SK-N-SH (cell line): Measurements from ENCODE around the gene FAM118A. TPM values are rescaled to one million over a fixed set of nuclear protein-coding genes. Genes with fewer than 3 reads are reported as not detected.
"Not testable (repeated sequence)": the region's sequence is repeated elsewhere in the genome, so short reads cannot be mapped to it uniquely, and the experiment has no call there.

Experiments
- CTCF ChIA-PET: fragments of 300-600, 350-600 bp; formaldehyde crosslinking; extraction: SDS; loops from one replicate; lab custom pipeline; 2021; lab: Yijun Ruan, JAX
- POLR2A ChIA-PET: fragments of 350-600 bp; sonication (Branson Sonifier 250); formaldehyde crosslinking; extraction: SDS; loops from one replicate; lab custom pipeline; 2020; ENCODE audit warnings: antibody characterized with exemption, inconsistent platforms; lab: Yijun Ruan, JAX
- DNase-seq: peaks from one replicate; pipeline ENCODE4 v3.0.0; 2012
- H2AFZ ChIP-seq: fragments of 200-600 bp; sonication (generic); 2 replicates; pipeline ENCODE4 v1.8.1; 2016; ENCODE audit warnings: antibody characterized with exemption, mild to moderate bottlenecking, low read depth
- H3F3A ChIP-seq: fragments of 200-600 bp; sonication (generic); replicated peaks from 2 replicates; pipeline ENCODE3; 2016; ENCODE audit warnings: antibody characterized with exemption, mild to moderate bottlenecking; ENCODE audit not compliant: insufficient read depth
- H3K27ac ChIP-seq, 2 experiments: fragments of 200-500 bp in 1 of 2; fragments of 200-600 bp in 1 of 2; sonication (Bioruptor generic) in 1 of 2; sonication (generic), shearing (Covaris generic) in 1 of 2; 2 replicates each; pipeline versions ENCODE4 v1.5.1 to v1.6.1; 2014 to 2016; ENCODE audit warnings: low read depth in 2 of 2, inconsistent platforms in 1 of 2, low read length in 1 of 2, mild to moderate bottlenecking in 1 of 2, mixed read lengths in 1 of 2
- H3K27me3 ChIP-seq: fragments of 200-600 bp; sonication (generic), shearing (Covaris generic); 2 replicates; pipeline ENCODE4 v1.6.1; 2016; ENCODE audit warnings: mixed run types; ENCODE audit not compliant: insufficient read depth
- H3K36me3 ChIP-seq, 2 experiments: fragments of 200-500 bp in 1 of 2; fragments of 200-600 bp in 1 of 2; sonication (Bioruptor generic) in 1 of 2; sonication (generic) in 1 of 2; replicated peaks in 1 of 2; 2 replicates each; pipeline versions ENCODE3 to v1.5.1; 2014 to 2016; ENCODE audit warnings: low read length in 1 of 2, mild to moderate bottlenecking in 1 of 2; ENCODE audit not compliant: insufficient read depth in 2 of 2, control insufficient read depth in 1 of 2
- H3K4me1 ChIP-seq, 2 experiments: fragments of 200-500 bp in 1 of 2; fragments of 200-600 bp in 1 of 2; sonication (Bioruptor generic) in 1 of 2; sonication (generic), shearing (Covaris generic) in 1 of 2; 2 replicates each; pipeline versions ENCODE4 v1.5.1 to v1.6.1; 2014 to 2016; ENCODE audit warnings: low read depth in 1 of 2, low read length in 1 of 2, mixed run types in 1 of 2; ENCODE audit not compliant: insufficient read depth in 2 of 2, control insufficient read depth in 1 of 2
- H3K4me2 ChIP-seq: fragments of 200-600 bp; sonication (generic), shearing (Covaris generic); 2 replicates; pipeline ENCODE4 v1.6.1; 2017; ENCODE audit warnings: mixed run types
- H3K4me3 ChIP-seq, 2 experiments: fragments of 200-500 bp in 1 of 2; fragments of 200-600 bp in 1 of 2; sonication (Bioruptor generic) in 1 of 2; sonication (generic), shearing (Covaris generic) in 1 of 2; 2 replicates each; pipeline versions ENCODE4 v1.5.1 to v1.8.1; 2014 to 2016; ENCODE audit warnings: low read depth in 2 of 2, inconsistent platforms in 1 of 2, low read length in 1 of 2, mild to moderate bottlenecking in 1 of 2, mixed read lengths in 1 of 2, moderate library complexity in 1 of 2
- H3K79me2 ChIP-seq: fragments of 200-600 bp; sonication (generic); 2 replicates; pipeline ENCODE4 v1.8.1; 2017; ENCODE audit warnings: mild to moderate bottlenecking; ENCODE audit not compliant: insufficient read depth
- H3K9ac ChIP-seq: fragments of 200-600 bp; sonication (generic); 2 replicates; pipeline ENCODE4 v1.6.1; 2017; ENCODE audit warnings: mixed run types
- H3K9me2 ChIP-seq: fragments of 200-600 bp; sonication (generic); 2 replicates; pipeline ENCODE4 v1.6.1; 2017; ENCODE audit warnings: mixed run types
- H3K9me3 ChIP-seq: fragments of 200-600 bp; sonication (generic); 2 replicates; pipeline ENCODE4 v1.6.1; 2017; ENCODE audit warnings: mixed run types, mild to moderate bottlenecking, moderate library complexity
- H4K20me1 ChIP-seq: fragments of 200-600 bp; sonication (generic); 2 replicates; pipeline ENCODE4 v1.6.1; 2017; ENCODE audit warnings: mild to moderate bottlenecking, mixed run types; ENCODE audit not compliant: insufficient read depth
- CTCF ChIP-seq: fragments of 200-600 bp; sonication (generic); IDR thresholded peaks from 2 replicates; pipeline ENCODE4 v1.6.1; 2017; ENCODE audit warnings: antibody characterized with exemption, mild to moderate bottlenecking, moderate library complexity
- FOSL2 ChIP-seq: IDR thresholded peaks from 2 replicates; pipeline ENCODE4 v1.4.0; 2012; ENCODE audit warnings: low read depth, mild to moderate bottlenecking, moderate library complexity, borderline replicate concordance
- FOXJ3 ChIP-seq: sonication (generic); formaldehyde crosslinking; IDR thresholded peaks from 2 replicates; pipeline ENCODE4 v1.5.1; 2020; ENCODE audit warnings: mild to moderate bottlenecking, missing genetic modification reagents
- FOXM1 ChIP-seq: IDR thresholded peaks from 2 replicates; pipeline ENCODE4 v1.4.0; 2012; ENCODE audit warnings: low read depth, mild to moderate bottlenecking
- GATA2 ChIP-seq: sonication (generic); formaldehyde crosslinking; IDR thresholded peaks from 2 replicates; pipeline ENCODE4 v1.5.0; 2020; ENCODE audit warnings: mild to moderate bottlenecking, missing genetic modification reagents
- JUND ChIP-seq: IDR thresholded peaks from 2 replicates; pipeline ENCODE4 v1.4.0; 2012
- MEF2A ChIP-seq: IDR thresholded peaks from 2 replicates; pipeline ENCODE4 v1.4.0; 2012; ENCODE audit warnings: low read depth, borderline replicate concordance
- PBX3 ChIP-seq: IDR thresholded peaks from 2 replicates; pipeline ENCODE4; 2012
- RAD21 ChIP-seq: IDR thresholded peaks from 2 replicates; pipeline ENCODE4 v1.6.1; 2012; ENCODE audit warnings: mild to moderate bottlenecking, low read length
- RCOR1 ChIP-seq: fragments of 150-350 bp; IDR thresholded peaks from 2 replicates; pipeline ENCODE4 v1.6.1; 2017; ENCODE audit warnings: antibody characterized with exemption, low read length
- REST ChIP-seq: IDR thresholded peaks from 2 replicates; pipeline ENCODE4 v1.6.1; 2012; ENCODE audit warnings: mild to moderate bottlenecking, low read depth, low read length, moderate library complexity
- RXRA ChIP-seq: IDR thresholded peaks from 2 replicates; pipeline ENCODE4 v1.4.0; 2012; ENCODE audit warnings: low read depth, mild to moderate bottlenecking, borderline replicate concordance
- TCF12 ChIP-seq: IDR thresholded peaks from 2 replicates; pipeline ENCODE4 v1.4.0; 2012
- TEAD4 ChIP-seq: IDR thresholded peaks from 2 replicates; pipeline ENCODE4 v1.4.0; 2012; ENCODE audit warnings: mild to moderate bottlenecking, borderline replicate concordance; ENCODE audit not compliant: insufficient read depth
- USF1 ChIP-seq: IDR thresholded peaks from 2 replicates; pipeline ENCODE4 v1.4.0; 2012; ENCODE audit warnings: low read depth, borderline replicate concordance
- USF2 ChIP-seq: fragments of 150-350 bp; IDR thresholded peaks from 2 replicates; pipeline ENCODE4 v1.6.1; 2017; ENCODE audit warnings: antibody characterized with exemption, low read length, low read depth, borderline replicate concordance
- YY1 ChIP-seq: IDR thresholded peaks from 2 replicates; pipeline ENCODE4 v1.4.0; 2012; ENCODE audit warnings: low read depth, mild to moderate bottlenecking
- ZBTB33 ChIP-seq: IDR thresholded peaks from 2 replicates; pipeline ENCODE4 v1.4.0; 2012; ENCODE audit warnings: low read depth, borderline replicate concordance
- WGBS: methylation state at CpG from one replicate; pipeline ENCODE4 v1.1.6; 2017; ENCODE audit warnings: low lambda C conversion rate; 5-methylcytosine and 5-hydroxymethylcytosine counted together
- polyA plus RNA-seq, 3 experiments: library from polyadenylated mRNA; depleted of rRNA; stranded (reverse); fragments of >200 nt; gene quantifications; 2 replicates each; pipeline ENCODE4 v1.2.3, GENCODE V29; 2012

Gene FAM118A
- polyA plus RNA-seq, 1 of the 3 experiments (the other 2 are of a cell fraction) = 11.3 TPM

GRCh38 chr22:45352757-45353156 lies 43.0 kb downstream of the FAM118A start:
- POLR2A ChIA-PET = not testable (repeated sequence)

GRCh38 chr22:45353786-45354185 lies 44.1 kb downstream of the FAM118A start:
- Histone ChIP-seq H3K36me3 (no peaks in the 10 kb centered on the region), H2AFZ (no peak overlapping the region), H3K4me2 (no peak overlapping the region), H3K9me3 (no peaks in the 10 kb centered on the region), H4K20me1 (no peaks in the 10 kb centered on the region), H3K79me2 (no peaks in the 10 kb centered on the region), H3K9me2 (no peaks in the 10 kb centered on the region), H3F3A (no peaks in the 10 kb centered on the region), H3K9ac (no peak overlapping the region), H3K4me1 (no peaks in the 10 kb centered on the region), H3K4me3 (no peak overlapping the region), H3K27me3 (no peaks in the 10 kb centered on the region), H3K27ac (no peak overlapping the region)
- no peak for TF ChIP-seq PBX3
- no peak for TF ChIP-seq REST
- TF ChIP-seq RAD21 = no peak
- TF ChIP-seq TCF12 = no peak
- TF ChIP-seq TEAD4 = no peak
- TF ChIP-seq ZBTB33 = no peak
- no peak for TF ChIP-seq YY1
- TF ChIP-seq RCOR1 = no peak
- no peak for TF ChIP-seq FOSL2
- no peak for TF ChIP-seq JUND
- no peak for TF ChIP-seq FOXM1
- TF ChIP-seq FOXJ3 = no peak
- no peak for TF ChIP-seq GATA2 (CRISPR knock-in tag)
- no peak for TF ChIP-seq MEF2A
- no peak for TF ChIP-seq RXRA
- TF ChIP-seq CTCF = no peak
- no peak for TF ChIP-seq USF1
- TF ChIP-seq USF2 = no peak
- 95% methylated on average over 5 of the region's 5 CpGs for WGBS
- ChIA-PET CTCF (interaction anchor here (0.8 kb wide), 1 partner anchor 20 kb away, joined by 3 read pairs; no protein-coding TSS in a partner anchor), POLR2A (no interaction called here)
- no peak for DNase-seq

More at GRCh38 chr22:45352757-45353156, 43.0 kb downstream of the FAM118A start:
- H3K79me2 ChIP-seq, H3K9me3 ChIP-seq, H3K4me2 ChIP-seq, H3K9me2 ChIP-seq, H3K9ac ChIP-seq, H4K20me1 ChIP-seq, DNase-seq, H3K4me3 ChIP-seq, H3F3A ChIP-seq, CTCF ChIA-PET, H3K27ac ChIP-seq, H3K27me3 ChIP-seq, H3K4me1 ChIP-seq, H2AFZ ChIP-seq, H3K36me3 ChIP-seq: not testable (repeated sequence)
- 92% methylated on average over 5 of the region's 5 CpGs for WGBS
